Stimulated activated CD4-positive, alpha-beta T cell treated with anti-CD3 and anti-CD28 coated beads, Interleukin-15, amount 100 ng/mL, for 48 hours (primary cell): ENCODE data around the gene MRPL33.
"Not testable (repeated sequence)": the region's sequence is repeated elsewhere in the genome, so short reads cannot be mapped to it uniquely, and the experiment has no call there.

Source experiments
- DNase-seq, 2 donors: peaks; one replicate each; pipeline ENCODE4 v3.0.0-alpha.2; 2020; ENCODE audit warnings: low read depth in 2 of 2

Gene MRPL33

GRCh38 chr2:27741673-27742072 is 29.8 kb upstream of the MRPL33 start:
- DNase-seq = no peak

- no peak for DNase-seq
These were observed 28.9 kb upstream of the MRPL33 start for GRCh38 chr2:27742571-27742970.

GRCh38 chr2:27745494-27745893 is 26.0 kb upstream of the MRPL33 start:
- not testable (repeated sequence) for DNase-seq

GRCh38 chr2:27746325-27746724 is 25.2 kb upstream of the MRPL33 start:
- DNase-seq = no peak

GRCh38 chr2:27747827-27748352 is 23.6 kb upstream of the MRPL33 start:
- no peak for DNase-seq

- DNase-seq = not testable (repeated sequence)
These were observed 22.5 kb upstream of the MRPL33 start for GRCh38 chr2:27748803-27749554.

- DNase-seq = no peak
These were observed 20.1 kb upstream of the MRPL33 start for GRCh38 chr2:27751377-27751776.

- no peak for DNase-seq
These were observed 18.8 kb upstream of the MRPL33 start for GRCh38 chr2:27752551-27753237.

- DNase-seq = peak; percentile 68 to 83
These were observed 17.4 kb upstream of the MRPL33 start for GRCh38 chr2:27754138-27754588.

- DNase-seq = no peak
These were observed 16.7 kb upstream of the MRPL33 start for GRCh38 chr2:27754831-27755230.

GRCh38 chr2:27756091-27756490 is 15.4 kb upstream of the MRPL33 start:
- no peak for DNase-seq

GRCh38 chr2:27756544-27757498 is 14.7 kb upstream of the MRPL33 start:
- no peak for DNase-seq

- no peak for DNase-seq
These were observed 8.3 kb upstream of the MRPL33 start for GRCh38 chr2:27762951-27763906.

GRCh38 chr2:27763907-27764267 is 7.6 kb upstream of the MRPL33 start:
- DNase-seq = no peak

GRCh38 chr2:27764526-27764925 is 7.0 kb upstream of the MRPL33 start:
- not testable (repeated sequence) for DNase-seq

- peak in 1 of 2 donors; percentile 17 for DNase-seq
These were observed 5.8 kb upstream of the MRPL33 start for GRCh38 chr2:27765621-27766286.

- no peak for DNase-seq
These were observed 5.2 kb upstream of the MRPL33 start for GRCh38 chr2:27766287-27766661.

- no peak for DNase-seq
These were observed 344 bp upstream of the MRPL33 start for GRCh38 chr2:27771202-27771547.

GRCh38 chr2:27772804-27773203 is 1.3 kb downstream of the MRPL33 start:
- DNase-seq = no peak

GRCh38 chr2:27773959-27774358 is 2.4 kb downstream of the MRPL33 start:
- no peak for DNase-seq
